NCI-H1048 (cell line): ENCODE measurements around the gene APOBEC3H.

ENCODE experiments used
- DNase-seq: peaks from one replicate; lab custom pipeline; 2025; lab: John Stamatoyannopoulos, UW

The APOBEC3H gene

DNA sequence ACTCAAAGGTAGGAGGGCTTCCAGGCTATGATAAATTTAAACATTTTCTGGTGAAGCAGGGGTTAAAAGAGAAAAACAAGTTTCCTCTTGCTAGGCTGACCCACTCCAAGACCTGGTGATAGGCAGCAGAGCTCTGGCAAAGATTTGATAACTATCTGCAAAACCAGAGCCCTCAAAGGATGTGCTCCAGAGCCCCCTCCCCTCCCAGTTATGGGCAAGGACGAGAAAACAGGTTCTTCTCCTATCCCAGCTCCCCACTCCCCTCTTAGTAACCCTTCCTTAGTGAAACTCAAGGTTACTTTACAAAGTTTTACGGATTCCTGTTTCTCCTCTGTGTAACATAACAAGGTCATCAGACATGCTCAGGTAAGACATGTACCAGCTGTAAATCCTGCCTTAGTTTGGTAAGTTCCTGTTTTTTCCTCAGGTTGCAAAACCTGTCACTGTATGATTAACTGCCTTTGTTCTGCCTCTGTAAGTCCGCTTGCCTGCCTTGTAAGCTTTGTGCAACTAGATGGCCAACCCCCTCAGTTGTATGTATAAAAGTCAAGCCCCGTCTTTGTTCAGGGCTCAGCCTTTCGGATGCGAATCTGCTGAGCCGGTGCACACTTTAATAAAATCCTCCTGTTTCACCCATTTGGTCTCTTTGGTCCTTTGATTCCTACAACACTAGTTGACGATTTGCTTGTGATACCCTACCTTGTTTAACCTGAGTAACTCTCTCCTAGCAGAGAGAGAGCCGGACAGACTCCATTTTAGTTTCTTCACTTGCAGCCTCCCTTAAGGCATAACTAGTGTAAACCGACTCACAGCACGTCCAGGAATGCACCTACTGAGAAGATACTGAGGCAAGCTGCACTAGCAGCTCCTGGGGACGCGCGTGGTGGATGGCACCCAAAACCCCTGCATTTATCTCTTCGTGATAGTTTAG lies 13.9 kb downstream of the APOBEC3H start:
- DNase-seq, result no peak

DNA sequence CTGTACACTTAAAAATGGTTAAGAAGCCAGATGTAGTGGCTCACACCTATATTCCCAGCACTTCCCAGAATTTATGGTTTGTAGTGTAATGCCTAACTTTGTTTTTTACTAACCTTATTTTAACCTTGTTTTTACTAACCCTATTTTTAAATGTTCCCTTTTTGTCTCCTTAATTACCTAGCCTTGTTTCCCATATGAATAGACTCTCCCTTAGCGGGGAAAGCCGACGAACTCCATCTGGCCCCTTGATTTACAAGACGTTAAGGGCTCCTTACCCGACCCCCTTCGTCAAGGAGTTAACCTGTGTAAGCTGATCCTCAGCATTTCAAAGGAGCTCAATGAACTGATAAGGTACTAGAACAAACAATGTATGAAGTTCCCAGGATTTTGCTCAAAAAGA lies 17.1 kb downstream of the APOBEC3H start:
- no peak for DNase-seq

DNA sequence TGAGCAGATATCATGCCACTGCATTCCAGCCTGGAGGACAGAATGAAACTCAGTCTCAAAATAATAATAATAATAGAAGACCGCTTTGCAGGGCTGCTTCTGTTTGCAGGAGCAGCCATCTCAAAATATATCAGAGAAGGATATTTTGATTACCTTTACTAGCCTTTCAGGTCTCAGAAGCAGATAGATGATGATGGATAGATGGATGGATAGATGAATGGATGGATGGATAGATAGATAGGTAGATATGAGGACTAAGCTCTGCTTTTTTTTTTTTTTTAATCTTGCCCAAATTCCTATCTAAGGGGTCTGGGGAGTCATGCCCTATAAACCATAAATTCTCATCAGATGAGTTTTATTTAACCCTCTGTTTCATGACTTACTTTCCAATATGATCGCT lies 18.5 kb downstream of the APOBEC3H start:
- no peak for DNase-seq

DNA sequence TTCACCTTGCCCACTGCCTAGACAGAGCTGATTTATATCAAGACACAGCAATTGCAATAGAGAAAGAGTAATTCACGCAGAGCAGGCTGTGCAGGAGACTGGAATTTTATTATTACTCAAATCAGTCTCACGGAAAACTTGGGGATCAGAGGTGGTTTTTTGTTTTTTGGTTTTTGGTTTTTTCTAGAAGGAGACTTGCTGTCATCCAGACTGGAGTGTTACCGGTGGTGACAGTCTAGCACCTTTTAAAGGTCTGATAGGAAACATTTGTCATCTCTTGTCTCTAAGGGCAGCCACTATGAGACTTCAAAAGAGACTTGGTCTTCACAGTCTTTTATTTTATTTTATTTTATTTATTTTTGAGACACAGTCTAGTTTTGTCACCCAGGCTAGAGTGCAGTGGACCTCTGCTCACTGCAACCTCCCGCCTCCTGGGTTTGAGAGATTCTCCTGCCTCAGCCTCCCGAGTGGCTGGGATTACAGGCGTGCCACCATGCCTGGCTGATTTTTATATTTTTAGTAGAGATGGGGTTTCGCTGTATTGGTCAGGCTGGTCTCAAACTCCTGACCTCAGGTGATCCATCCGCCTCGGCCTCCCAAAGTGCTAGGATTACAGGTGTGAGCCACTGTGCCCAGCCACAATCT lies 19.1 kb downstream of the APOBEC3H start:
- no peak for DNase-seq

DNA sequence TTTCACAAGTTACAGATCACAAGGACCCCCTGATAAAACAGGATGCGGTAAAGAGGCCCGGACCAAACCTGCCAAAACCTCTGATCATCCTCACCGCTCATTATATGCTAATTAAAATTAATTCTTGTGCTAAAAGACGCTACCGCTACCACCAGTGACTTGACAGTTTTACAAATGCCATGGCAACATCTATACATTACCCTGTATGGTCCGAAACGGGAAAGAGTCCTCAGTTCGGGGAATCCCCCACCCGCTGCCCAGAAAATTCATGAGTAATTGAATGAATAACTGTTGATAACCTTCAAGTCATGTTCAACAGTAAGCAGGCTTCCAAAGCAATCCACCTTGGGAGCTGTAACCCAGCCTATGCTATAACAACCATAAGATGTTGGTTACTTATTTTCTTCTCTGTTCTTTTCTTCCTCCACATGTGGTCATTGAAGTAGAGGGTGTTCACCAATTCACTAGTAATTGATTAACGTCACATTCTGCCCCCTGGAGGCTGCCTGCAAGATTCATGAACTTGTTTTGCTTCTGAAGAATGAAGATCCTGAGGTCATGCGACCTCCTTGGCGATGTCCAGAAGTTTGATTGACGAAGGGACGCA lies 20.6 kb downstream of the APOBEC3H start:
- DNase-seq, result no peak

DNA sequence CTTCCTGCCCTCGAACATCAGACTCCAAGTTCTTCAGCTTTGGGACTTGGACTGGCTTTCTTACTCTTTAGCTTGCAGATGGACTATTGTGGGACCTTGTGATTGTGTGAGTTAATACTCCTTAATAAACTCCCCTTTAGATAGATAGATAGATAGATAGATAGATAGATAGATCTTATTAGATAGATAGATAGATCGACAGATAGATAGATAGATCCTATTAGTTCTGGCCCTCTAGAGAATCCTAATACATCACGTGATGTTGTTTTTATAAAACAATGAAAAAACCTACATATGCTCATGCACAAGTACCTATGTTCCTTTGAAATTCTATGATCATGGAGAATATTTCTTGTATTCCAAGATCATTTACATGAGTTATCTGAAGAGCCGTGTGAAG lies 23.9 kb downstream of the APOBEC3H start:
- DNase-seq, result no peak

- DNase-seq, result no peak
Observed at GRCh38 chr22:39122772-39123470, 25.9 kb downstream of the APOBEC3H start.

- DNase-seq, result no peak
Observed at GRCh38 chr22:39123751-39124581, 26.9 kb downstream of the APOBEC3H start.

- DNase-seq, result no peak
Observed at GRCh38 chr22:39125622-39126021, 28.6 kb downstream of the APOBEC3H start.

DNA sequence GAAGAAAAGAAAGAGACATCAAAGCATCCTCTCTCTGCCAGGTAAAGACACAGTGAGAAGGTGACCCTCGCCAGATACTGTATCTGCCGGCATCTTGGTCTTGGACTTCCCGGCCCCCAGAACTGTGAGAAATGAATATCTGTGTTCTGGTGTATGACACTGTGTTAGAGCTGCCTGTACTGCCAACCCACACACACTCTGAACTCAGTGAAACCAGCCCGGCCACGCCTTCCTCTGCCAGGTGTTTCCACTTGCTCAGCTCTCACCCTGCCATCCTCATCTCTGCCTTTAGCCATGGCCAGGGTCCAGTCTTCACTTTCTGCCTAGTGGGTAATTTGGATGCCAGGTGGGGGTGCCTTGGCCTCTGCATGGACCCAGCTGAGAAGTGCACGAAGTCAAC lies 31.5 kb downstream of the APOBEC3H start:
- no peak for DNase-seq

DNA sequence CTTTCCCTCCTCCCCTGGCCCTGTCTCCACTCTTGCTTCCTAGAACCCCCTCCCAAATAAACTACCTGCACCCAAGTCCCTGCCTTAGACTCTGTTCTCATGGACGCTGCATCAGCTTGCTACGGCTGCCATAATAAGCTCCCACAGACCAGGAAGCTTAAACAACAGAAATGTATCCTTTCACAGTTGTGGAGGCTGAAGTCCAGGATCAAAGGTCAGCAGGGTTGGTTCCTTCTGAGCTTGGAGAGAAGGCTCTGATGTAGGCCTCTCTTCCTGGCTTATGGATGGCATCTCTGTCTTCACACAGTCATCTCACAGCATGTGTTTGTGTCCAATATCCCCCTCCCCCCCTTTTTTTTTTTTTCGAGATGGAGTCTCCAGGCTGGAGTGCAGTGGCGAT lies 32.0 kb downstream of the APOBEC3H start:
- no peak for DNase-seq

- no peak for DNase-seq
Observed at GRCh38 chr22:39129746-39130145, 32.7 kb downstream of the APOBEC3H start.

- no peak for DNase-seq
Observed at GRCh38 chr22:39130152-39130704, 33.2 kb downstream of the APOBEC3H start.

DNA sequence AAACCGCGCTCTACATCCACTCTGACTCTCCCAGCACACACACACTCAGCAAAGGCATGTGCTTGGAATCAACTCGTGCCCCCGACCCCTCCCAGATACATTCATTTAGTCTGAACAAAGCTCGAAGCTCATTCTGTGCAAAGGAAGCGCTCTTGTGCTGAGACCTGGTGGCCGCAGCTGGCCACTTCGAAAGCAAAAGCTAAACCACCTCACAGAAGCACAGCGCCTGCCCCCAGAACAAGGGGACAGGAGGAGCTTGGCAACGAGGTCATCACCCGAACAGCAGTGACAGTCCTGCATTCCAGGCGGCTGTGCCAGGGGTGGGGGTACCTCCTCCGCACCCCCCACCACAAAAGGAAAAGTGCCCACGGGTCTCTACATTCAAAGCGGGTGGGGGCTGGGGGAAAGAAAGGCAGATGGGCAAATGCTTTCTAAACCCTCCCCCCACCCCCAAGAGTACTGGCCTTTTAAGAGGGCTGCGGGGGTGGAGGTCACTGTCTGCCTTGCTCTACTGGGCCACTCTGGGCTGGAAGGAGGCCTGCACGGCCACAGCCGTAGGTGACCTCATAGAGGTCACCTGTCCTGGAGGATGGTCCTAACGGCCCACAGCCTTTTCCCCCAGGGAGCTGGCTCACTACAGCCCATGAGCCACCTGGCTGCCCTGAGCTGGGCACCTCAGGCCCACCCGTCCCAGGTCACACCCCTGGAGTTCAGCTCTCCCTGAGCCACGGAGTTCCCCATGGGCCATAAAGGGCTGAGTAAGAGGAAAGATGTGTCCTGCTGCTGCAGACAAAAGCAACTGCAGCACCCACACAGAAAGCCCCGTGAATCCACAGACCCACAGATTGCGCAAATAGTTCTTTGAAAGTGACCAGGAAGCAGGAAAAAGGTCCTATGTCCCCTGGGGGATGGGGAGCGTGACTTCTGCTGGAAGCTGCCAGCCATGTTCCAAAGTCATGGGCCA lies 34.1 kb downstream of the APOBEC3H start:
- DNase-seq, result no peak

DNA sequence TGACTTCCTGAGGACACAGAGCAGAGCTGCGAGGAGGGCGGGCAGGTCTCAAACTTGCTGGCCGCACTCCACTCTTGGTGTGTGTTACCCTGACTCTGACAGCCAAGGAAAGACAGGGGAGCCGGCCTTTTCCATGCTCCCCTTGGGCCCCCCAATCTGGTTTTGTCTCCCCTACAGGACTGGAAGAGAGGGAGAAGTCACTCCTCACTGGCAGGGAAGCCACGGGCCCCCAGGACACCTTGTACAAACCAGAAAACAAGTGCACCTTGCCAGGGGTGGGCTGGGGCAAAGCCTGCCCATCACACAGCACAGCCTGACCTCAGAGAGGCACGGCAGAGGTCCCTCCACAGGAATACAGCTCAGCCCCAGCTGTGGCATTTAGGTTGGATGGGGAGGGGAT lies 35.2 kb downstream of the APOBEC3H start:
- no peak for DNase-seq

DNA sequence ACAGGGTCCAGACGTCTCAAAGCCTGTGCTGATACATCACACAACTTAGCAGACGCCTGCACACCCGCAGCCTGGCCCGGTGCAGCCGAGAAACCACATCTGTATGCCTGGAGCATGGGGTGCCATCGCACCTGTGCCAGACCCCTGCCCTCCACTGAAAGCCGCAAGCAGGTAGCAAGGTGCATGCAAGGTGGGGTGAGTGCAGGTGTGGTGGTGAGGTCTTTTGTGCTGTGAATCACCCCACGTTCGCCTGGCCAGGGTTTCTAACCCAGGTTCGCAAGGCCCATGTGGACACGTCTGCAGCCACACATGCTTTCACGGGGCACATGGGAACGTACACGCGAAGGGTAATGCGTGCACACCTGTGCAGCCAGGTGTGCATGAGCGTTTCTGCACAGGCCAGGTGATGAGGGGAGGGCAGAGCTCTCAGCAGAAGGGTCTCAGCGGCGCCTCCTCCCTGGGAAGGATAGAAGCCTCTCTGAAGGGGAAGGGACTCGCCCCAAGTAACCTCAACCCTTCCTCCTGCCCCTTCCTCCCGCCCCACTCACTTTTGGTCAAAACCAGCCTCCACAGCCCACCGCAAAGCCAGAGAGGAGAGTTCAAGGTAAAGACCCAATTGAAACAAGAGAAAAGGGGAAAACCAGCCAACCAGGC lies 36.0 kb downstream of the APOBEC3H start:
- DNase-seq, result no peak

DNA sequence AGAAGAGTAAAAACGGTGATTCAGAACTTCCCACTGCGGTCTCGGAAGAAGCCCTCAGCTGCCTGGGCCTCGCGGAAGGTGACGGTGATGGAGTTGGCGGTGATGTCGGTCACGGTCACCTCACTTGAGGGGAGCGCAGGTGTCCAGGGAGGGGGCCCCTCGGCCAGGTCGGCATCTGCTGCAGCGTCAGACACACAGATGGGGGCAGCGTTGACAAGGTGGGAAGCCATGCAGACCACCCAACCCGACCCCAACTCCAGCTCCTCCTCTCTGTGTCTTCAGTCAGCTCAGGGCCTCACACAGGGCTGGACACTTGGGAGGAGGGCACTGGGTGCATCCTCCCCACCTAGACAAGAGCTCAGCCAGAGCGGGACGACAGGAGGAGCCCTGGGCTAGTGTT lies 36.8 kb downstream of the APOBEC3H start:
- no peak for DNase-seq

- no peak for DNase-seq
Observed at GRCh38 chr22:39134366-39135091, 37.5 kb downstream of the APOBEC3H start.
